Femur (tissue), 1 donor: ENCODE data around the gene SYNPO.
A peak's percentile ranks its signal among the peaks of the same experiment; 100 is the strongest.

Experiments used
- DNase-seq: peaks from one replicate; pipeline ENCODE4 v3.0.0-alpha.2; 2017

SYNPO gene

DNA sequence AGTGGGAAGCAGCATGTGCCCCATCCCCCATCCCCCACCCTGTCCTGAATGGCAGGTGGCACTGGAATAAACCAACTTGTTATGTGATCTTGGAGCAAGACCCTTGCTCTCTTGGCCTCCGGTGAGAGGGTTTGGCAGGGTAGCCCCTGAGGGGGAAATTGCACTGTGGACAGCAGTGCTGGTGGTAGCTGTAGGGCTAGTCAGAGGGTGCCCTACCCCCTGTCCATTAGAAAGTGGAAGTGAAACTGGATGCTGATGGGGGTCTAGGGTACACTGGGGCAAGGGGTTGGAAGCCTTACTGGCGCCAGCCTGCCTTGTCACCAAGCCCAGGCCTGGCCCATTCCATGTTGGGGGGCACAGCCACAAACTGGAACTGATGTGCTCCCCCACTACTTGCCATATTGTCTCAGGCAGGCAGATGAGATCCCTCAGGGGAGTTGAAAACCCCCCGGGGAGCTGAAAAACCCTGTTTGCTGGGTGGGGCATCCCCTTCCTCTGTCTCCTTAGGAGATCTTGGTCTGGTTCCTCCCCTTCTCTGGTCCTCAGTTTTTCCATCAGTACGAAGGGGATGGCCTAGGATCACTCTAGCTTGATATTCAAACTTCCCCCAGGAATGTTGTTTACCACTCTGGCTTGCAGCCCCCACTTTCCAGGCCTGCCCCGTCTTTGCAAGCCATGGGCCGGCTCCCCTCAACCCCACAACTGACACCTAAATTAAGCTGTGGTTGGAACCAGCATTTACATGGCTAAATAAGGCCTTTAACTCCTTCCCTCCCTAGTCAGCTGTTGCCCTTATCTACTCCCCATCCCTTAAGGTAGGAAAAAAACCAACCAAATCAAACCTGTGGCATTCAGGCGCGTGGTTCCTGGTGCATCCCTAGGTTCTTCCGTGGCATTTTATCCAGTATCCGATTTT, 14.4 kb upstream of the SYNPO start:
- no peak for DNase-seq

DNA sequence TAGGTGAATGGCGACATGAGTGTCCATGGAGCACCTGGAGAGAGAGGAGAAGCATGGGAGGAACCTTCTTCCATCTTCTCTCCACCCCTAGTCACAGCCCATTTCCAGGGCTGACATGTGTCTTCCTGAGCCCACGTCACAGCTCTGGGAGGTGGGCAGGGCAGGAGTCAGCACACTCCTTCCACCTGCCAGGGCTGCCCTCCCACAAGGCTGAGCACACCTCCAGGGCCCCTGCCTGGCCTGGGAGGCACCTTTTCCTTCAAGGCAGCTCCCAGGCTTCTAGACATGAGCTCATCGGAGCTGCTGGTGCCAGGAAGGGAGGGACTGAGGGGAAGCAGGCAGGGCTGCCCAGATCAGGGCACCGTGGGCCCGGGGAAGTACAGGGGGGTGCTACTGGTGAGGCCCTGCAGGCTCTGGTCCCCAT, 13.6 kb upstream of the SYNPO start:
- no peak for DNase-seq

DNA sequence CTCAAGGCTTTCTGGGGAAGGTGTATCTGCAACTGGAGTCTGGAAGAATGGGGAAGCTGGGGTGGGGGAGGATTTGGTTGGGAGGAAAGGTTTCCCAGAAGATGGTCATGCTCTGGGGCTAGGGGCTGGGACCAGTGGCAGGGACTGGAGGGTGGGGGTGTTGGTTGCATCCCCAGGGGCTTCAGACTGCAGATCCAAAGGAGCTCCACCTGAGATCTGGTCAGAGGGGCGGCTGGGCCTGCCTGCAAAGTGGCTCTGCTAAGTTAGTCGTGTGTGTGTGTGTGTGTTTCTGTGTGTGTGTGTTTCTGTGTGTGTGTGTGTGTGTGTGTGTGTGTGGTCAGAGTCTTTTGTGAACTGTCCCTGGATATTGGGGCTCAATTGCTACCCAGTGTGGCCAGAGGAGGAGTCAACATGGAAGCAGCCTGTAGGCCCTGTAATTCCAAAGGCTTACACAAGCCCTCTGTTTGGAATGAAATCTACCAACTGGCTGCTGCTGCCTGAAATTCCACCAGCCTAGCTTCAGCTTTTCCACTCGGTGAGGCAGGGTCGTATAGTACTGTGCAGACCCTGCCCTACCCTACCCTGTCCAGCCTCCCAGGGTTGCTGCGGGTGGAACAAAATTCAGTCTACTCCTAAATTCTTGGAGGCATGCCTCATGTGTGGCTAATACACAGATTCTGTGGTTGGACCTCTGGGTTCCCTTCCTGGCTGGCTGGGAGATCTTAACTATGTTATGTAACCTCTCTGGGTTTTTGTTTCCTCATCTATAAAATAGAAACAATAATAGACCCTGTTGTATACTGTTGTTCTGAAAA, 12.5 kb upstream of the SYNPO start:
- no peak for DNase-seq

DNA sequence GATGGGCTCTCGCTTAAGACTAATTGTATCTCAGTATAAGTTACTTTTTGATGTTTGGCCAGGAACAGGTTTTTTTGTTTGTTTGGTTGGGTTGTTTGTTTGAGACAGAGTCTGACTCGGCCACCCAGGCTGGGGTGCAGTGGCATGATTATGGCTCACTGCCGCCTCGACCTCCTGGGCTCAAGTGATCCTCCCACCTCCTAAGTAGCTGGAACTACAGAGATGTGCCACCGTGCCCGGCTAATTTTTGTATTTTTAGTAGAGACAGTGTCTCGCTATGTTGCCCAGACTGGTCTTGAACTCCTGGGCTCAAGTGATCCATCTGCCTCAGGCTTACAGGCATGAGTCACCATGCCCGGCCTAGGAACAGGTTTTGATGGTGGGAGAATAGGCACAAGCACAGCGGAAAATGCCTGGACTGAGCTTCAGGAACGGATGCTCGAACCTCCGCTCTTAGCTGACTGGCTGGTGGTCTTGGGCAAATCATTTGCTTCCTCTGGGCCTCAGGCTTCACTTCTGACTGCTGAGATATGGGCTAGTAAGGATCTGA, 11.4 kb upstream of the SYNPO start:
- DNase-seq = no peak

DNA sequence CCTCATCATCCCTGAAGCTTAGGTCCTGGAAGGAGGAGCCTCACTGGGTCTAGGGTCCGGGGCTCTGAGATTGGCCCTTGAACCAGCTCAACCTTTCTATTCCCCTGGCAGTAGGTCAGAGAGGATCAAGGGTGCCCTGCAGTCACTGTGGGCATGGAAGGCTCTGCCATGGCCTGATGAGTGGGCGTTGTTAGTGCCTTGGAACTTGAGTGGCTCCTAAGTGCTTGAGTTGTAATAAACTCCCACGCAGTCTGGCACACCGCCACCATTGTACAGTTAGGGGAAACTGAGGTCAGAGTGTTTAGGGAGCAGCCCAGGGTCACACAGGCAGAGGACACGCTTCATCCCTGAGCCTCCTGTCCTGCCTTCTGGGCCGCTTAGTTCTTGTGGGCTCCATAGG, 10.4 kb upstream of the SYNPO start:
- DNase-seq = no peak

DNA sequence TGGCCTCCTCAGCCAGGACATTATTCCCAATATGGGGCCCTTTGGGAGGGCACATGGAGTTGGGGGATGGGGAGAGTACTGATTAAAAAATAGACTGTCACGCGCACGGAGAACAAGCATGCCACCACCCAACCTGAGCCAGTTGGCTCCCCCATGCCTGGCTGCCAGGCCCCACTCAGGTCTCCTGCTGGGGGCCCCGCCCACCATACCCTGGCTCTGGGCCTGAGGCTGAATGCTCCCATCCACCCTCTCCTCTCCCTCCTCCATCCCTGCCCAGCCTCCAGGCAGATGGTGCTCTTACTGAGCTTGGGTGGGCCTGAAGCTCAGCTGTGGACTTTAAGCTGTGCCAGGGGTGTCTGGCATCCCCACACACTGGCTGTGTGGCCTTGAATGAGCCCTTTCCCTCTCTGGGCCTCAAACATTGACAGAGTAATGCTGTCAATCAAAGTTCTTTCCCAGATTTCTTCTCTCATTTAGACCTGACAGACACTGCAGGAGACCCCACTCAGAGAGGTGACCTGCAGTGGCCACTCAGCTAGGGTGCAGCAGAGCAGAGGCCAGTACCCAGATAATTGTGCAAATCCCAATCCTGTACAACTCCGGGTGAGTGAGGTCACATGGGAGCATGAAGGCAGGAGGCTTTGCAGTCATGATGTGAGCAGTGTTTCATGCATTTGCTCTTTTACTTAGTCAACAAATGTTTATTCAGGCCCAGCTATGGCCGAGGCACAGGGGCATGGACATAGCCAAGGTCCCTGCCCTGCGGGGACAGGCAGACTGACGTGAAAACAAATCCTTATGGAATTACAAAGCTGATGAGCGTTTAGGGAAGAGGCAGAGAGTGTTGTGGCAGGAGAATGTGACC, 9.8 kb upstream of the SYNPO start:
- no peak for DNase-seq

DNA sequence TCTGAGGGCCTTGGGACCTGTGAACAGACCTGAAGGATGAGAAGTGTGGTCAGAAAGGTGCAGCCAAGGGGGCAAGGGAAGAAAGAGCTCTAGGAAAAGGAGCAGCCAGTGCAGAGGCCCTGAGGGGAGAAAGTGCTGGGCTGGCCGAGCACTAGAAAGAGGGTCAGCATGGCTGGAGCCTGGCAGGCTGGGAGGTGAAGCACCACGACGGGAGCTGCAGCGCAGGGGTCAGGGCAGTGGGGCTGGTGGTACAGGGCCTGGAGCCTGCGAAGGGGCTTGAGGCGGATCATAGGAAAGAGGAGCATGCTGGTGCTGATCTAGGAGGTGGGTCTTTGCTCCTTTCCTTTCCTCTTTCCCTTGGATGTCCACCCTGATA, 9.1 kb upstream of the SYNPO start:
- no peak for DNase-seq

DNA sequence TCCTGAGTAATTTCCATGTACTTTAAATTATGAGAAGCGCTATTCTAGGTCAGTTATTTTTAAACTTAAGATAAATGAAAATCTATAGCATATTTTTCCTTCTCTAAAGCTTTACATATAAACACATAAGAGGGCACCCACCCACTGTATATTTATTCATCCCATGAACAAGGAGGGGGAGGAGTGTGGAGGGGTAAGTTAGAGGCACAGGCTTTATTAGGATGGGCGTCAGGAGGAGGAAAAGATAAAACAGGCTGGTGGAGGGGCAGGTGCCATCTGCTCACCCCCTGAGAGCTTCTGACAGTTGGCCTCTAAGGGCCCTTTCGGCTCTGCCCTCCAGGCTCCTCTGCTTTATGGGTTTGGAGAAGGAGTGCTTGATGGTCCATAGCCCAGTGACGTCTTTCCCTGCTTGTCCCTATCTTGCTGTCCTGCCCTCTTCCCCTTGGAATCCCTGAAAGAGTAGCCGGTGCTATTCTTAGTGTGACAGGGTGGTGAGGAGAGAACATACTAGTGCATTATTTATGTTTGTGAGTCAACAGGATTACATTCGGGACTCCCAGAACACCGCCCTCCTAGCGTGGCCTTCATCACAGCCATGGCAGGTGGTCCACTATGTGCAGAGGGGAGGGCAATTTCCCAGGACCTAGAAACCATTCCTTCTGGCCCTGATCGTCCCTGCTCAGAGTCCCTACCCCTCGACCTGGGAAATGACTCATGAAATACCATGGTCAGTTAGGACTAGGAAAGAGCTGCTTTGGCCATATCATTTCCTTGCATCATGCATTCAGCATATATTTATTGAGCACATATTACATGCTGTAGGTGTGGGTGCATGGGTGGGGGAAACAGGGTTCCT, 7.9 kb upstream of the SYNPO start:
- no peak for DNase-seq

DNA sequence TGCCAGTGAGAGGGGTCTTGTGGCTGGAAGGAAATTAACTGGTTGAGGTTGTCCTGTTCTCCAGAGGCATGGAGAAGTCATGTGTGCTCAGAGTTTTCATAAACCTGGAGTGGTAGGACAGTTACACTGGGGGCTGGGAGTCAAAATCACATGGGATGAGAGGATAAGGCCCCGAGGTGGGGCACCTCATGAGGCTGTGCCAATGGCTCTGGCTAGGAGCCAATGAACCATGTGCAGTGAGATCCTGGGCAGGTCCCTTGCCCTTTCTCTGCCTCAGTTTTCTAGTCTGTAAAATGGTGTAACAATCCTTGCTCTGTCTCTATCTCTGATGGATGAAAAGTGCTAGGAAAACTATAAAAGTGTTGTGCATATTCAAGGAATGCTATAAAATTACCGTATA, 7.0 kb upstream of the SYNPO start:
- no peak for DNase-seq

DNA sequence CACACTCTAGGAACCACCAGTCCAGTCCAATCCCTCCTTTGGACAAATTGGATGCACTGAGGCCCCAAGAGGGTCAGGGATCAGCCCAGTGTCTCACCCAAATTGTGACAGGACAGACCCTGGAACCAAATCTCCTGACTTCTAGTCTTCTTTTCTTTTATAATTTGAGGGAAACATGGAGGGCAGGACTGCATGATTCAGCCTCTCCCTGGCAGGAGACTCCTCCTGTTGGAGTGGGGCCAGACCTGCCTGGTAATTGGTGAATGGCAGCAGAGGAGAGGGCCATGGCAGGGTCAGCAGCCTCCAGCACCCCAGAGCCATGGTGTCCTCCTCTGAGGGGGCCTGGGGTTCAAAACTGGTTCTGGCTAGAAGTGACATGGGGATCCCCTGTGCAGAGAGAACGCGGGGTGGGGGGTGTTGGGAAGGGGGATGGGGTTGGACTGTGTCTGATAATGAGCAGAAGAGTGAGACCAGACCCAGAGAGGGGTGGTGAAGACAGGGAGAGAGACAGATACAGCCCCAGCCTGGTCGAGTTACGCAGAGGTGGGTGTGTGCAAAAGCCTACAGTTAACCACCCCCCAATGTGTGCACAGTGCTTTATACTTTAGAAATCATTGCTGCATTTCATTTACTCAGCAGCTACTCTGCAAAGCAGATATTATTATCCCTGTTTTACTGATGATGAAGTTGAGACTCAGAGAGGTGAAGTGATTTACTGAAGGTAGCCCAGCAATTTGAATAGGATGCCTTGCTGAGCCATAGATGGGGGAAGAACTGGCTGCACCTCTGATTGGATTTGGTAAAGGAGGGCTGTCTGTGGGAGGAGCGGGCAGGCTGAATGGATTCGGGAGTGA, 3.8 kb upstream of the SYNPO start:
- no peak for DNase-seq

DNA sequence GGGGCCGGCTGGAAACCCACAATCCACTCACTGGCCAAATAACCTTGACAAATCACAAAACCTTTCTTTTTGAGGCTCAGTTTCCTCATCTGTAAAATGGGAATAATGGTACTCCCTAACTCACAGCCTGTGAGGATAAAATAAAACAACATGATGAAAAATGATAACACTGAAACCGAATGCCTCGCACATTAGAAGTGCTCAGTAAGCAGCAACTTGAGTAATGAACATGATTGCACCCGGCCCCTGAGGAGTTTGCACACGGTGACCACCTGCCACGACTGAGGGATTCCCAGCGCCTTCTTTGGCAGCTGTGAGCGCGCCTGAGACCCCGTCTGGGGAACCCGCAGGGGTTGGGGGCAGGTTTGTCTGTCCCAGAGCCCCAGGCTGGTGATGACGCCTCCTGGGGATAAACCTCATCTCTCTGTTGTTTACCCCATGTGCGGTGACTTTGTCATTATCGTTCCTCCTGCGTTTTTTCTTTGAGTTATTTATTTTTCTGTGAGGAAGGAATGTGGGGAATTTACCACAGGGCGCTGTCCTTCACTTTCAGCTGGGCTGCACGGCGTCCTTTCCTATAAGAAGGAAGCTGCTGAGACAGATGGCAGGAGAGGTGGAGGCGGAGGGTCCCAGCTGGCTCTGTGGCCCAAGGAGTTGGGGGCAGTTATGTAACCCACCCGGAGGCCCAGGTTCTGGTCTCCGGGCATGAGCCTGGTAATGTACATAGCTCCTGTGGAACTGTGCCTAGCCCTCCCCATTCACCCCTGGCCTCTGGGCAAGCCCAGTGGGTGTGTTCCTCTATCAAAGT, 3.0 kb upstream of the SYNPO start:
- DNase-seq = no peak

DNA sequence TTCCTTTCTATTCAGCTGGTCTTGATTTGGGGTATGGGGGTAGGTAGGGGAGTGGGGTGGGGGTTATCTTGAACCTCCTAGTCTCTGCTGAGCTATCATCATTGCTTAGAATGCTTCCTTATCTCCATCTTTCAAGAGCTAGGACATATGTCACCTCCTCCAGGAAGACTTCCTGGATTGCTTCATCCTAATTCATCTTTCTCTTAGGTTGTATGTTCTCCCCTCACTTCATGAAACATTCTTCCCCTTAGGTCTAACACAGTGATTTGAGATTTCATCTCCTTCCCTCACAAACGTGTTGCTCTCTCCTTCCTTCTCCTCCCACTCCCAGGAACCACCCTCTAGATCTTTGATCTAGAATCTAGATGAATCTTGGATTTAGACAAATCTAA, 2.4 kb upstream of the SYNPO start:
- DNase-seq = no peak

DNA sequence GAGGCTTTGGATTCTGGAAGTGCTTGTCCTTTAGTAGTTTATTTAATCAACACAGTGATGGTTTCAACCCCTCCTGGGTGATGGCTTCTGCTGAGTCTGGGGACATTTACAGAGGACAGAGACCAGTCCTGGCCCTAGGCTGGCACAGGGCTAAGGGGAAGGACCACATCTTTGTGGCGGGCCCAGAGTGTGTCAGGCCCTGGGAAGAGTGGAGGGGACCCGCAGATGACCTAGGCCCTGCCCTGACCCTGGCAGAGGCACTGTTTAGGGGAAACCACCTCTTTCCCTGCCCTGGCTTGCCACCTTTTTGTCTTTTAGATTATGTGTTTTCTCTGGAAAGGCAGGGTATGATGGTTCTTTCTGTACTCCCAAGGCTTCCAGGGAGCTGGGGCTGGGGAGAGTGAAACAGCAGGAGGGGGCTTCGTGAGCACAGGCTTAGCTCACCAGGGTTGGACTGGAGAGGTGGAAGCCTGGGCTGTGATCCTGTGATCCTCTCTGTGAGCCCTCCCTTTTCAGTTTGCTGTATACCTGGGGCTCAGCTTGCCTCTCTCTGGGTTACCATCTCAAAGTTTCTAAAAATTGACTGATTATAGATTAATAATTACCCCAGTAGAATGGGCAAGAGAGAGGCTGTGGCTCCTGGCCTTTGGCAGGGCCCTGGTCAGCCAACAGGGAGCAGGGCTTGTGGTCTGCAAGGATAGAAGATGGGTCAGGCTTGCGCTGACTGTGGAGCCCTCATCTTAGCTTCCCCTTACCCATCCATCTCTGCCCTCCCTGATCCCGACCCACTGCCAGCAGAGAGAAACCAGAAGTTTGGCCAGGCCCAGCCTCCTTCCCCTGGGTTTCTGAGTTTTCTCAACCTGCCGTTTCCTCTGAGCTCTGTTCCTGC, 1.7 kb upstream of the SYNPO start:
- no peak for DNase-seq

DNA sequence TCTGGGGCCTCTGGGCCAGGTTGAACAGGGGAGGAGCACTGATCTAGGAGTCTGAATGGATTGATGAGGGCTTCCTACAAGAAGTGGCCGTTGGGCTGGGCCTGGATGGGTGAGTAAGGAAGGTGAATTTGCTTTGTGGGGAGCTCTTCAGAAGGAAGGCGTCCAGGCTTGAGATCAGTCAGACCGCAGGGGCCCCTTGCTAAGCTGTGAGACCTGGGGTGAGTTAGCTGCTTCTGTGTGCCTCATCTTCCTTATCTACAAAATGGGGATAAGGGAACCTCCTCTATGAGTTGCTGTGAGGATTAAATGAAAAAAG, 1.1 kb upstream of the SYNPO start:
- DNase-seq = no peak

DNA sequence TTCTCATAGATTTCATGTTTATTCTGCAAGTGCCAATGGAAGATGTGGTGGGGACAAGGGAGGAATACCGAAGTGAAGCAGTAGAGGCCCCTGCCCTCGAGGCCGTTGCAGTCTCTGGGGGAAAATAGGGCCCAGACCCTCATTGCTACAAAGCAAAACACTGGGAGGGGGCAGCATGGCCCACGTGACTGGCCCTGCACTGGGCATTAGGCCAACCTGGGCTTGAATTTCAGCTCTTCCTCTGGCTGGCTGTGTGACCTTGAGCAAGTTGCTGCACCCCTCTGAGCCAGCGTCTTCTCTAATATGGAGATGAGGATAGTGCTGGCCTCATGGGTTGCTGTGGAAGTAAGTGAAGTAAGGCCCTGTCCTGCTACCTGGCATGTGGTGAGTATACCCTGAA, 709 bp upstream of the SYNPO start:
- DNase-seq = no peak

DNA sequence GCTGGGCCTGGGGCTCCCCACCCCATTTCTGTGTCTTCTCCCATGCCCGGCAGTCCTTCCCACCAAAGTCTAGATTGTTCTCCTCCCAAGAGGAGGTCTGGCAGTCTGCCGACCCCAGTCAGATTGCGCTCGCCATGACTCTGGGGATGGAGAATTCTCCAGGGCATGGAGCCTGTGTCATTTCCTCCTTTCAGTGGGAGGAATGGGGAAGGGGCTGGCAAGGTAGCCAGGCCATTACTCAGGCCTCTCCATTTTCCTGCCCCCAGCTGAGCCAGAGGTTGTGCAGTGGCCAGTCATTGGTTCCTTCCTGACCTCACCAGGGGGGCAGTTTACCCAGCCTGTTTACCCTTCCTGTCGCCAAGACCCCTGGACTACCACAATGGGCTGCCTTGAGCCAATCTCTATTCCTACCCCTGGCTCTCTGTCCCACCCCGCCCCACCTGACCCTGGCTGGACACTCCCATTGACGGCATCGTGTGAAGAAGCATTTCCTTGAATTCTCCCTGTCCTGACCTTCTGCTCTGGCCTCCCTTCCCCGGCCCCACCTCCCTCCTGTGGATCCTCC, 628 bp downstream of the SYNPO start:
- no peak for DNase-seq

DNA sequence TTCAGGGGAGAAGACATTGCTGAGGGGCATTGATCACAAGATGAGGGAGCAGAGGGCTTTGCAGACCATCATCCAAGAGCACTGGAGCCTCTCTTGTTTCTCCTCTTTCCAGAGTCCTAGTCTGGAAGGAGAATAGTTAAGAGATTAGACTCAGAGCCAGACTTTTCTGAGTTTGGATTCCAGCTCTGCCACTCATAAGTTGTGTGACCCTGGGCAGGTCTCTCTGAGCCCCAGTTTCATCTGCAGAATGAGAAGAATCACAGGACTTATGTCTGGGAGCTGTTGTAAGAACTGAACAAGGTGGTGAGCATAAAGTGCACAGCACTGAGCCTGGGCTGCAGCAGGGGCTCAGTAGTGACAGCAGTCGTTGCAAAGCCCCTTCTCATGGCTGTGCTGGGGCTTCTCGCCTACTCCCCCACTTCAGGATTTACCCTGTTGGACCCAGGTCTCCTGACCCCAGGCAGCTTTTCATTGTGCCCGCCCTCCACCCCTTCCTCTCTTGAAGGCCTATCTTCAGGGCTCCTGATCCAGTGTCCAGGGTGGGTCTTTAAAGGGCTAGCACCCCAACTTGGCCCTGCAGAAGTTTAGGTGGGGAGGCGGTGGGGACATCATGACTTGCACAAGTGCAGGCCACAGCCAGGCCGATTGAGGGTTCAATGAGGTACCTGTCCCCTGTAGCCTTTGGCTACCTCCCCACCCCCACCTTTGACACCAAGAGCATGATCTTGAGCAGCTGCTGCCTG, 1.5 kb downstream of the SYNPO start:
- DNase-seq = no peak

DNA sequence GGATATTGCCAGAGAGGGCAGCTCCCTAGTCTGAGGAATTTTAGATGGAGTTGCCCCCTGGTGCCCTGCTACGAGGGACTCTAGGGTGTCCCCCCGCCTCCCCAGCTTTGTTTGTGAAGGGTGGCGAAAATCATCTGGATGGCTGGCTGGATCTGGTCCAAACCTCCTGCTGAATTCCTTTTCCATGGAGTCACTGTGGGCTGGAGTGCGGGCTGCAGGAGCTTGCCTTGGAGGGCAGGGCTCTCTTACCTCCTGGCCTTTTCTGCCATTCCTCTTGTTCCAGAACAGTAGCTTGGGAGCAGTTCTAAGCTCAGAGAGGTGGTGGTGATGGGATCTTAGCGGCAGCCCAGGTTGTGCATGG, 2.1 kb downstream of the SYNPO start:
- peak; percentile 81 for DNase-seq
